GM19193 (cell line): ENCODE results near the gene PLD1.
A peak's percentile ranks its signal among the peaks of the same experiment; 100 is the strongest.

Experiments used
- POLR2A ChIP-seq: IDR thresholded peaks from 4 replicates; pipeline ENCODE4 v1.6.1; 2011; ENCODE audit not compliant: insufficient read depth, insufficient read length; ENCODE audit errors: extremely low read depth

PLD1 gene

GRCh38 chr3:171809861-171810628 lies at the start of gene PLD1:
Gene PLD1 (minus strand): TSS chr3:171810483. CDS start chr3:171738051, 72,432 bp downstream.
- TF ChIP-seq POLR2A = peak; percentile 59

- no peak for TF ChIP-seq POLR2A
Observed at GRCh38 chr3:171854649-171855305, 44.5 kb upstream of the PLD1 start.

GRCh38 chr3:171851660-171852058 lies 41.4 kb upstream of the PLD1 start:
- TF ChIP-seq POLR2A = no peak

GRCh38 chr3:171850960-171851659 lies 40.8 kb upstream of the PLD1 start:
- TF ChIP-seq POLR2A = no peak

GRCh38 chr3:171850320-171850959 lies 40.2 kb upstream of the PLD1 start:
- TF ChIP-seq POLR2A = no peak

- no peak for TF ChIP-seq POLR2A
Observed at GRCh38 chr3:171849617-171850319, 39.5 kb upstream of the PLD1 start.

- no peak for TF ChIP-seq POLR2A
Observed at GRCh38 chr3:171847595-171848259, 37.4 kb upstream of the PLD1 start.

- TF ChIP-seq POLR2A = no peak
Observed at GRCh38 chr3:171847133-171847532, 36.9 kb upstream of the PLD1 start.

GRCh38 chr3:171846597-171846996 lies 36.3 kb upstream of the PLD1 start:
- TF ChIP-seq POLR2A = no peak

GRCh38 chr3:171845481-171846284 lies 35.4 kb upstream of the PLD1 start:
- no peak for TF ChIP-seq POLR2A

- TF ChIP-seq POLR2A = no peak
Observed at GRCh38 chr3:171844873-171845272, 34.6 kb upstream of the PLD1 start.

GRCh38 chr3:171842864-171843518 lies 32.7 kb upstream of the PLD1 start, which contains the start of gene TMEM212:
Gene TMEM212 (plus strand): TSS chr3:171843349. CDS start chr3:171843384, 35 bp downstream.
- TF ChIP-seq POLR2A = no peak

GRCh38 chr3:171841620-171842000 lies 31.3 kb upstream of the PLD1 start:
- TF ChIP-seq POLR2A = no peak
